Natural killer cell (primary cell): ENCODE measurements around the gene KRAS. TPM values are rescaled to one million over a fixed set of nuclear protein-coding genes. Genes with fewer than 3 reads are reported as not detected.

Source experiments
- ATAC-seq, 3 donors: fragments of 150-1000 bp in 2 of 3; fragments of 200-7000 bp in 1 of 3; cut with Tn5 transposase; 1 replicate in 1 of 3; 2 replicates in 2 of 3; pipeline ENCODE4 v1.10.0; 2021; ENCODE audit warnings: mild to moderate bottlenecking in 2 of 3, moderate library complexity in 2 of 3
- DNase-seq, 2 donors: peaks; one replicate each; pipeline versions ENCODE4 v3.0.0 to v3.0.0-alpha.2; 2013 to 2021; ENCODE audit warnings: mixed read lengths in 1 of 2
- H3K27ac ChIP-seq: one replicate; pipeline ENCODE4 v1.5.1; 2013; ENCODE audit warnings: mild to moderate bottlenecking, low read length
- H3K27me3 ChIP-seq: one replicate; pipeline ENCODE4 v1.6.1; 2013; ENCODE audit warnings: low read length; ENCODE audit not compliant: control insufficient read depth, insufficient read depth
- H3K36me3 ChIP-seq: one replicate; pipeline ENCODE4 v1.6.1; 2013; ENCODE audit warnings: low read length; ENCODE audit not compliant: control insufficient read depth, insufficient read depth
- H3K4me1 ChIP-seq: one replicate; pipeline ENCODE4 v1.6.1; 2013; ENCODE audit warnings: low read length; ENCODE audit not compliant: control insufficient read depth, insufficient read depth
- H3K4me3 ChIP-seq: one replicate; pipeline ENCODE4 v1.5.1; 2013; ENCODE audit warnings: low read length
- H3K9me3 ChIP-seq: one replicate; pipeline ENCODE4 v1.6.1; 2013; ENCODE audit warnings: low read length; ENCODE audit not compliant: control insufficient read depth, insufficient read depth
- H3K27ac Mint-ChIP-seq, 2 donors: one replicate each; pipeline ENCODE4 v1.8.0; 2022; ENCODE audit warnings: mild to moderate bottlenecking in 2 of 2, mixed read lengths in 2 of 2, moderate library complexity in 1 of 2
- H3K27me3 Mint-ChIP-seq, 2 donors: one replicate each; pipeline ENCODE4 v1.8.0; 2022; ENCODE audit warnings: low read depth in 2 of 2, mixed read lengths in 2 of 2
- H3K36me3 Mint-ChIP-seq: one replicate; pipeline ENCODE4 v1.8.0; 2022; ENCODE audit warnings: mixed read lengths
- H3K4me1 Mint-ChIP-seq, 2 donors: one replicate each; pipeline ENCODE4 v1.8.0; 2022; ENCODE audit warnings: mixed read lengths in 2 of 2
- H3K4me3 Mint-ChIP-seq: one replicate; pipeline ENCODE4 v1.8.0; 2022; ENCODE audit warnings: mild to moderate bottlenecking, moderate library complexity, mixed read lengths
- H3K9me3 Mint-ChIP-seq, 2 donors: one replicate each; pipeline ENCODE4 v1.8.0; 2022; ENCODE audit warnings: mixed read lengths in 2 of 2
- WGBS: methylation state at CpG from one replicate; pipeline ENCODE4 v1.1.7; 2013; ENCODE audit warnings: missing lambda C conversion rate; ENCODE audit not compliant: insufficient coverage; 5-methylcytosine and 5-hydroxymethylcytosine counted together
- intact Hi-C: fragments of 100-400 bp; cut with micrococcal nuclease; formaldehyde crosslinking; loops from one replicate; pipeline ENCODE4 v1.14.2; 2022
- total RNA-seq, 4 donors: library from RNA; stranded (reverse); fragments of 120-200 nt in 1 of 4; gene quantifications; one replicate each; pipeline versions ENCODE4 v1.2.3 to v1.2.4, GENCODE V29; 2013 to 2022
- TF ChIP-seq, protein P1 (sequence below): fragments of 200-600 bp; IDR thresholded peaks from one replicate; pipeline ENCODE4 v1.8.0; 2022; ENCODE audit warnings: antibody characterized with exemption

The KRAS gene
- total RNA-seq, 3 donors from 2014 or later (not counting 1 experiment from before 2014, with no cell fraction given), result 33.3 to 39.6 (median 35.7) TPM

DNA sequence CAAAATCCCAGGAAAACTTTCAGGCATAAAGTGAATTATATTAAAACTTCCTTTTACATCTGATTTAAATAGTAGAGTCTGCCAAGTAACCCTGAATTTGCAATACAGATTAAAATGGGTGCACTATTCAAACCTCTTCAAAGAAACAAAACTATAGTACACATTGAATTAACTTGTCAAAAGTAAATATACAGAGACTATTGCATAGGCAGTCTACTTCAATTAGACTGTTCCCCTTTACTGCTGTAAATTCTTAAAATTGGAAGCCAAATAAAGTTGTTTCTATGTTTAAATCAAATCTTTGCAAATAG is 7.1 kb downstream of the KRAS start:
- Histone ChIP-seq H3K27ac (no peak overlapping the region), H3K4me1 (peaks cover 4% of the 10 kb centered on the region), H3K9me3 (no peaks in the 10 kb centered on the region), H3K27me3 (no peaks in the 10 kb centered on the region), H3K4me3 (no peak overlapping the region), H3K36me3 (peaks cover 31% of the 10 kb centered on the region)
- no peak for DNase-seq
- ATAC-seq, result no peak
- TF ChIP-seq, protein P1, sequence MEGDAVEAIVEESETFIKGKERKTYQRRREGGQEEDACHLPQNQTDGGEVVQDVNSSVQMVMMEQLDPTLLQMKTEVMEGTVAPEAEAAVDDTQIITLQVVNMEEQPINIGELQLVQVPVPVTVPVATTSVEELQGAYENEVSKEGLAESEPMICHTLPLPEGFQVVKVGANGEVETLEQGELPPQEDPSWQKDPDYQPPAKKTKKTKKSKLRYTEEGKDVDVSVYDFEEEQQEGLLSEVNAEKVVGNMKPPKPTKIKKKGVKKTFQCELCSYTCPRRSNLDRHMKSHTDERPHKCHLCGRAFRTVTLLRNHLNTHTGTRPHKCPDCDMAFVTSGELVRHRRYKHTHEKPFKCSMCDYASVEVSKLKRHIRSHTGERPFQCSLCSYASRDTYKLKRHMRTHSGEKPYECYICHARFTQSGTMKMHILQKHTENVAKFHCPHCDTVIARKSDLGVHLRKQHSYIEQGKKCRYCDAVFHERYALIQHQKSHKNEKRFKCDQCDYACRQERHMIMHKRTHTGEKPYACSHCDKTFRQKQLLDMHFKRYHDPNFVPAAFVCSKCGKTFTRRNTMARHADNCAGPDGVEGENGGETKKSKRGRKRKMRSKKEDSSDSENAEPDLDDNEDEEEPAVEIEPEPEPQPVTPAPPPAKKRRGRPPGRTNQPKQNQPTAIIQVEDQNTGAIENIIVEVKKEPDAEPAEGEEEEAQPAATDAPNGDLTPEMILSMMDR, result no peak
- Mint-ChIP-seq H3K9me3 (no peaks in the 10 kb centered on the region), H3K27me3 (no peaks in the 10 kb centered on the region), H3K36me3 (peaks cover 15% of the 10 kb centered on the region), H3K27ac (no peak overlapping the region), H3K4me3 (no peak overlapping the region), H3K4me1 (peaks cover 27 to 31% of the 10 kb centered on the region in 2 donors)
- intact Hi-C loops, result loop anchor here (10.0 kb wide), 1 partner anchor 1771 kb away; the partner anchor contains the start of gene TM7SF3

DNA sequence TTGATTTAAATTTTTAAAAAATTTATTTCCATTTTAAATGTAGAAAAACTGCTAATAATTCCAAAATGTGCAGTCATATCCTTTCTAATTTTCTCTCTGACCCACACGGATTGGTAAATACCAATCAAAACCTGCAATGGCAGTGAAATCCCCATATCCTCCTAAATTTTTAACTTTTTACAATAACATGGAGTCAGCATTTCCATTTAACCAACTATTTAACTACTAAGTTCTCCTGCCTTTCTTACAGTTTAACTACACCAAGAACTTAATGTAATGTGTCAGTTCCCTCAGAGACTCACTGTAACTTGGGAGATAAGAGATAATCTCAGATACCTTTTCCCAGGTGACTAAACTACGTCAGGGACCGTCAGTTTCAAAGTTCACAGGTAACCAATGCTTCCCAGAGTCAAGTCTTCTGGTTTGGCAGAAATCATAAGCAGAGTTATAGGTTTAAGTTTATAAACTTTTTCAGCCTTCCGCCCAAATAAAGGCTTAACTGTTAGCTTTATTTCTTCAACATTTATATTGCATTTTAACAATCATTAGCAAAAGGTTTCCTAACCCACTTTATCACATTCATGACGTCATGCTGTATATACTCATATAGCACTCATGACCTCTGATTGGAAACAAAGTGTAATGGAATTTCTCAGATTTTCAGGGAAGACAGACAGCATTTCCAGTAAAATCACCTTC is 7.6 kb downstream of the KRAS start:
- 98% methylated on average over 4 of the region's 5 CpGs for WGBS

DNA sequence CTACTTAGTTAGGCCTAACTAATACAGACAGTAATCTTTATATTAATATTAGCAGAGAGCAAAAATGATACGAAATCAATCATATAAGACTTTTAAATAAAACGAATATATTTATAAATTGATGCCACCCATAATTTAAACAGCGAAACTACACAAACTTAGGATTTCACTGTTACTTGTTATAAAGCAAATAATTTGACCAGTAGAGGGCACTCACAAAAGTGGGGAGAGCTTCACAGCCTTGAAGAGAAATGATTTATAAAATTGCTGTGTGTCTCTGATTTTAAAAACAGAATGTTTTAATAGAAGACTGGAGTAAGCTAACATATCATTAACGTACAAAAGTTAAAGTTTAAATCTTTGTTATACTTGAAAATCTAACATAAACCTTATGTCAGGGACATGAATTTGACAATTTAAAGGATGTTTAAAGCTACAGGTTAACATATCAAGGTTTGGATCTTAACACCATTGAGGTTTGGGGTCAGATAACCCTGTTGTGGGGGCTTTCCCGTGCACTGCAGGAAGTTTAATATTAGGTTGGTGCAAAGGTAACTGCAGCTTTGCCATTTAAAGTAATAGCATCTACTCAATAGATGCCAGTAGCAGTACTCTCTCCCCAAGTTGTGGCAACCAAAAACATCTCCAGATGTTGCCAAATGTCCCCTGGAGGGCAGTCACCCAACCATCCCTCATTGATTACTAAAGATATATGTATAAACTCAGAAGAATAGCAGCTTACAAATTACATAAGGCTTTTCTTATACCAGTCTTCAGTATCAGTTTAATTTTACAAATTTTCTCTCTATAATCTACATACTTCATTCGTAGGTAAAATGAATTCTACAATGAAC is 9.3 kb downstream of the KRAS start:
- H3K4me3 Mint-ChIP-seq, result no peak overlapping the region
- Histone ChIP-seq H3K9me3 (no peaks in the 10 kb centered on the region), H3K36me3 (peaks cover 40% of the 10 kb centered on the region), H3K4me1 (peaks cover 4% of the 10 kb centered on the region), H3K27me3 (no peaks in the 10 kb centered on the region), H3K27ac (no peak overlapping the region), H3K4me3 (no peak overlapping the region)
- H3K27ac Mint-ChIP-seq, result peak overlapping the region; percentile 76 to 77
- no peaks in the 10 kb centered on the region for H3K27me3 Mint-ChIP-seq
- DNase-seq, result peak in 1 of 2 donors; percentile 78
- peaks cover 22% of the 10 kb centered on the region for H3K36me3 Mint-ChIP-seq
- ATAC-seq, result peak; percentile 85 to 90 (median 85)
- no peaks in the 10 kb centered on the region for H3K9me3 Mint-ChIP-seq
- 17% methylated on average over 1 of the region's 6 CpGs for WGBS
- peaks cover 20 to 24% of the 10 kb centered on the region in 2 donors for H3K4me1 Mint-ChIP-seq
- TF ChIP-seq, protein P1, result peak; percentile 74
- intact Hi-C loops, result loop anchor here (1.0 to 10.0 kb wide), 3 partner anchors 10 to 1773 kb away; partner anchors contain the start of gene TM7SF3

More for the DNA sequence above, 7.6 kb downstream of the KRAS start:
- no peak for ATAC-seq
- Mint-ChIP-seq H3K27me3 (no peaks in the 10 kb centered on the region), H3K4me3 (no peak overlapping the region), H3K36me3 (peaks cover 15% of the 10 kb centered on the region), H3K4me1 (peaks cover 23 to 26% of the 10 kb centered on the region in 2 donors), H3K27ac (peak overlapping the region in 1 of 2 donors; percentile 63), H3K9me3 (no peaks in the 10 kb centered on the region)
- Histone ChIP-seq H3K4me3 (no peak overlapping the region), H3K9me3 (no peaks in the 10 kb centered on the region), H3K27ac (no peak overlapping the region), H3K27me3 (no peaks in the 10 kb centered on the region), H3K36me3 (peaks cover 31% of the 10 kb centered on the region), H3K4me1 (peaks cover 4% of the 10 kb centered on the region)
- TF ChIP-seq, protein P1, result no peak
- intact Hi-C loops, result loop anchor here (10.0 kb wide), 1 partner anchor 1772 kb away; the partner anchor contains the start of gene TM7SF3
- DNase-seq, result no peak
